ENCODE measurements around the gene CHRDL1. TPM values are rescaled to one million over a fixed set of nuclear protein-coding genes. Genes with fewer than 3 reads are reported as not detected.

The CHRDL1 gene
- total and polyA plus RNA-seq, 2 donors (not counting 3 experiments of a cell fraction or from before 2014, with no cell fraction given), result not detected

GRCh38 chrX:110786486-110786885, 9.1 kb downstream of the CHRDL1 start:
- no peaks in the 10 kb centered on the region for H3K27me3 ChIP-seq (ENCODE audit: control insufficient read depth in 2 of 2, insufficient read depth in 2 of 2, low read length in 2 of 2)
- intact Hi-C loops (cut with micrococcal nuclease), result no loop called here
- H3K9ac ChIP-seq (replicated peaks; ENCODE audit: extremely low read depth, insufficient read depth, low read length), result no peak overlapping the region
- no TSS peak for BruUV-seq (replicated peaks)
- DNase-seq (ENCODE audit: low read depth, low spot score), result no peak
- TF ChIP-seq, protein P1, sequence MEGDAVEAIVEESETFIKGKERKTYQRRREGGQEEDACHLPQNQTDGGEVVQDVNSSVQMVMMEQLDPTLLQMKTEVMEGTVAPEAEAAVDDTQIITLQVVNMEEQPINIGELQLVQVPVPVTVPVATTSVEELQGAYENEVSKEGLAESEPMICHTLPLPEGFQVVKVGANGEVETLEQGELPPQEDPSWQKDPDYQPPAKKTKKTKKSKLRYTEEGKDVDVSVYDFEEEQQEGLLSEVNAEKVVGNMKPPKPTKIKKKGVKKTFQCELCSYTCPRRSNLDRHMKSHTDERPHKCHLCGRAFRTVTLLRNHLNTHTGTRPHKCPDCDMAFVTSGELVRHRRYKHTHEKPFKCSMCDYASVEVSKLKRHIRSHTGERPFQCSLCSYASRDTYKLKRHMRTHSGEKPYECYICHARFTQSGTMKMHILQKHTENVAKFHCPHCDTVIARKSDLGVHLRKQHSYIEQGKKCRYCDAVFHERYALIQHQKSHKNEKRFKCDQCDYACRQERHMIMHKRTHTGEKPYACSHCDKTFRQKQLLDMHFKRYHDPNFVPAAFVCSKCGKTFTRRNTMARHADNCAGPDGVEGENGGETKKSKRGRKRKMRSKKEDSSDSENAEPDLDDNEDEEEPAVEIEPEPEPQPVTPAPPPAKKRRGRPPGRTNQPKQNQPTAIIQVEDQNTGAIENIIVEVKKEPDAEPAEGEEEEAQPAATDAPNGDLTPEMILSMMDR (IDR thresholded peaks at IDR 0.05; ENCODE audit: extremely low read depth in 1 of 2, insufficient read depth in 1 of 2, low read depth in 1 of 2, low read length in 2 of 2), result no peak
- TF ChIP-seq JUN (IDR thresholded peaks at IDR 0.05; ENCODE audit: borderline replicate concordance, insufficient read depth, insufficient read length, low read depth) (no peak), GATA2 (IDR thresholded peaks at IDR 0.05; ENCODE audit: insufficient read depth, insufficient read length, low read depth, low read length) (no peak), MYC (IDR thresholded peaks at IDR 0.05; ENCODE audit: low read depth, low read length) (no peak), POLR2AphosphoS5 (IDR thresholded peaks at IDR 0.05; ENCODE audit: insufficient read depth, low read depth, low read length) (no peak), FOS (IDR thresholded peaks at IDR 0.05; ENCODE audit: borderline replicate concordance, insufficient read depth, low read length) (no peak), POLR2A (IDR thresholded peaks at IDR 0.05; ENCODE audit: low read depth, low read length) (no peak), EZH2 (IDR thresholded peaks at IDR 0.05; ENCODE audit: borderline replicate concordance, low read depth, low read length, severe bottlenecking) (no peak)
- TF ChIP-seq, protein P2, sequence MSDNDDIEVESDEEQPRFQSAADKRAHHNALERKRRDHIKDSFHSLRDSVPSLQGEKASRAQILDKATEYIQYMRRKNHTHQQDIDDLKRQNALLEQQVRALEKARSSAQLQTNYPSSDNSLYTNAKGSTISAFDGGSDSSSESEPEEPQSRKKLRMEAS (IDR thresholded peaks at IDR 0.05; ENCODE audit: insufficient read depth, insufficient read length), result no peak
- no peaks in the 10 kb centered on the region for H3K4me1 ChIP-seq (ENCODE audit: control insufficient read depth, extremely low read depth, insufficient read depth, low read length)
- FAIRE-seq, result no peak
- ChIA-PET CTCF (no interaction called here), POLR2A (no interaction called here)
- H3K36me3 ChIP-seq (ENCODE audit: control insufficient read depth in 2 of 2, extremely low read depth in 1 of 2, insufficient read depth in 2 of 2, low read length in 2 of 2), result no peaks in the 10 kb centered on the region
- no peak overlapping the region for H3K27ac ChIP-seq (ENCODE audit: insufficient read depth, low read depth, low read length)
- H2AFZ ChIP-seq (ENCODE audit: low read depth, low read length), result no peak overlapping the region
- H3K9me1 ChIP-seq (replicated peaks; ENCODE audit: control insufficient read depth, extremely low read depth, insufficient read depth, low read length), result no peaks in the 10 kb centered on the region
- no peak overlapping the region for H3K4me2 ChIP-seq (ENCODE audit: insufficient read depth, low read length)
- dilution Hi-C loops (cut with MboI; ENCODE audit: extremely low pct_ligation_motif_present, low sequenced_read_pairs), result no loop called here
- no peaks in the 10 kb centered on the region for H3K9me3 ChIP-seq (replicated peaks; ENCODE audit: control insufficient read depth, insufficient read depth, low read length)
- H4K20me1 ChIP-seq (replicated peaks; ENCODE audit: control insufficient read depth, extremely low read depth, insufficient read depth, low read length), result no peaks in the 10 kb centered on the region
- no peak overlapping the region for H3K4me3 ChIP-seq (replicated peaks in 1 of 3; ENCODE audit: insufficient read depth in 1 of 3, low read depth in 1 of 3, low read length in 3 of 3)
- H3K79me2 ChIP-seq (ENCODE audit: control insufficient read depth, insufficient read depth, low read length), result no peaks in the 10 kb centered on the region

Measured in endothelial cell of umbilical vein (primary cell).